Small intestine (tissue), 16 donors: ENCODE measurements around the gene HNRNPM. TPM values are rescaled to one million over a fixed set of nuclear protein-coding genes. Genes with fewer than 3 reads are reported as not detected.

Experiments
- DNase-seq, 2 donors: peaks; one replicate each; pipeline versions ENCODE4 v3.0.0 to v3.0.0-alpha.2; 2013
- FAIRE-seq: peaks from 2 replicates; lab custom pipeline; 2012; peaks lifted over from hg19 to GRCh38; lab: Jason Lieb, UNC
- H3K27ac ChIP-seq, 3 donors: one replicate each; pipeline ENCODE4 v1.5.1; 2013; ENCODE audit warnings: low read length in 2 of 3, mild to moderate bottlenecking in 2 of 3, control low read depth in 1 of 3, inconsistent platforms in 1 of 3, low read depth in 1 of 3, moderate library complexity in 1 of 3
- H3K27me3 ChIP-seq, 3 donors: one replicate each; pipeline ENCODE4 v1.6.1; 2013; ENCODE audit warnings: low read length in 3 of 3, inconsistent platforms in 1 of 3; ENCODE audit not compliant: control insufficient read depth in 3 of 3, insufficient read depth in 3 of 3
- H3K36me3 ChIP-seq, 3 donors: one replicate each; pipeline ENCODE4 v1.6.1; 2013; ENCODE audit warnings: low read length in 3 of 3, inconsistent platforms in 1 of 3, low read depth in 1 of 3, mild to moderate bottlenecking in 1 of 3, moderate library complexity in 1 of 3; ENCODE audit not compliant: control insufficient read depth in 3 of 3, insufficient read depth in 2 of 3
- H3K4me1 ChIP-seq, 3 donors: one replicate each; pipeline ENCODE4 v1.6.1; 2013; ENCODE audit warnings: low read length in 2 of 3, inconsistent platforms in 1 of 3, low read depth in 1 of 3, mild to moderate bottlenecking in 1 of 3, moderate library complexity in 1 of 3; ENCODE audit not compliant: control insufficient read depth in 3 of 3, insufficient read depth in 2 of 3
- H3K4me3 ChIP-seq, 3 donors: one replicate each; pipeline ENCODE4 v1.5.1; 2013; ENCODE audit warnings: low read length in 3 of 3, control low read depth in 1 of 3, inconsistent platforms in 1 of 3, low read depth in 1 of 3, mild to moderate bottlenecking in 1 of 3, moderate library complexity in 1 of 3
- H3K9me3 ChIP-seq, 2 donors: one replicate each; pipeline ENCODE4 v1.6.1; 2013; ENCODE audit warnings: low read depth in 1 of 2, low read length in 1 of 2; ENCODE audit not compliant: control insufficient read depth in 2 of 2, insufficient read depth in 1 of 2
- WGBS, 3 donors: extraction: QIAGEN DNeasy Blood & Tissue Kit; methylation state at CpG; one replicate each; pipeline ENCODE4 v1.1.7; 2013; 5-methylcytosine and 5-hydroxymethylcytosine counted together
- long read RNA-seq, 10 donors: transcript quantifications; one replicate each; lab custom pipeline, GENCODE V29; 2026
- polyA plus RNA-seq, 4 donors: library from polyadenylated mRNA; stranded (reverse) in 3 of 4; unstranded in 1 of 4; fragments of 200-250 nt in 3 of 4; fragments of 120-200 nt in 1 of 4; gene quantifications; one replicate each; pipeline versions ENCODE4 v1.2.1 to v1.2.3, GENCODE V29; 2013
- donor health status: healthy with polysubstance abuse.
- donor health status: control.
- donor health status: control.
- donor health status: Bipolar disorder and iron deficiency.
- donor health status: healthy.

HNRNPM gene
- polyA plus RNA-seq = 100 to 1,000 TPM in 2 of 4 donors, 10 to 100 TPM in 2; 98.6 to 225 (median 156) TPM
- long read RNA-seq, donor 1 = 0 reads
- long read RNA-seq, donor 2, transcript HNRNPM-216 (1 exons, 1,809 nt) = major isoform, 13 of 27 reads
- long read RNA-seq, donor 2, partial matches to known transcripts = 0 of 27 reads
- long read RNA-seq, donor 2, other reads (novel, unspliced or antisense) = 14 of 27 reads
- long read RNA-seq, donor 3, transcript HNRNPM-216 (1 exons, 1,809 nt) = major isoform, 50 of 77 reads
- long read RNA-seq, donor 3, partial matches to known transcripts = 27 of 77 reads
- long read RNA-seq, donor 3, other reads (novel, unspliced or antisense) = 0 of 77 reads
- long read RNA-seq, donor 4, partial matches to known transcripts = 0 of 1 reads
- long read RNA-seq, donor 4, other reads (novel, unspliced or antisense) = 0 of 1 reads
- long read RNA-seq, donor 5, transcript HNRNPM-216 (1 exons, 1,809 nt) = major isoform, 35 of 55 reads
- long read RNA-seq, donor 5, partial matches to known transcripts = 20 of 55 reads
- long read RNA-seq, donor 5, other reads (novel, unspliced or antisense) = 0 of 55 reads
- long read RNA-seq, donor 6, transcript HNRNPM-216 (1 exons, 1,809 nt) = major isoform, 11 of 27 reads
- long read RNA-seq, donor 6, partial matches to known transcripts = 5 of 27 reads
- long read RNA-seq, donor 6, other reads (novel, unspliced or antisense) = 11 of 27 reads
- long read RNA-seq, donor 7, transcript HNRNPM-216 (1 exons, 1,809 nt) = major isoform, 50 of 110 reads
- long read RNA-seq, donor 7, partial matches to known transcripts = 39 of 110 reads
- long read RNA-seq, donor 7, other reads (novel, unspliced or antisense) = 21 of 110 reads
- long read RNA-seq, donor 8, partial matches to known transcripts = 0 of 2 reads
- long read RNA-seq, donor 8, other reads (novel, unspliced or antisense) = 0 of 2 reads
- long read RNA-seq, donor 9, transcript HNRNPM-216 (1 exons, 1,809 nt) = major isoform, 13 of 18 reads
- long read RNA-seq, donor 9, partial matches to known transcripts = 5 of 18 reads
- long read RNA-seq, donor 9, other reads (novel, unspliced or antisense) = 0 of 18 reads
- long read RNA-seq, donor 10, transcript HNRNPM-216 (1 exons, 1,809 nt) = major isoform, 35 of 84 reads
- long read RNA-seq, donor 10, partial matches to known transcripts = 29 of 84 reads
- long read RNA-seq, donor 10, other reads (novel, unspliced or antisense) = 20 of 84 reads

GRCh38 chr19:8444677-8445487 lies at the start of gene HNRNPM:
Gene HNRNPM, plus strand, starts transcription at chr19:8444975. Its CDS starts 24 bp downstream, at chr19:8444999.
- H3K36me3 ChIP-seq = peaks cover 0 to 19% (median 0%) of the 10 kb centered on the region in 3 donors
- peak within 1 kb of the TSS; percentile 85 to 98 (median 94) for H3K27ac ChIP-seq
- WGBS, 3 donors = 0 to 1% (median 0%) methylated on average over 77 to 93 of the region's 93 CpGs
- H3K9me3 ChIP-seq = no peaks in the 10 kb centered on the region
- peak within 1 kb of the TSS; percentile 76 to 99 (median 92) for H3K4me3 ChIP-seq
- DNase-seq (peak; percentile 98 to 100), FAIRE-seq (no peak)
- H3K4me1 ChIP-seq = peaks cover 0 to 22% (median 15%) of the 10 kb centered on the region in 3 donors
- H3K27me3 ChIP-seq = no peaks in the 10 kb centered on the region

- Histone ChIP-seq H3K36me3 (peaks cover 2 to 67% (median 3%) of the 10 kb centered on the region in 3 donors), H3K4me3 (no peak overlapping the region), H3K4me1 (peaks cover 2 to 12% (median 6%) of the 10 kb centered on the region in 3 donors), H3K9me3 (no peaks in the 10 kb centered on the region), H3K27me3 (no peaks in the 10 kb centered on the region), H3K27ac (peak overlapping the region in 1 of 3 donors; percentile 24)
- 88 to 92% (median 91%) methylated on average over 13 to 14 of the region's 14 CpGs for WGBS, 3 donors
- DNase-seq (no peak), FAIRE-seq (no peak)
Observed at GRCh38 chr19:8395621-8396082, 49.1 kb upstream of the HNRNPM start.

DNA sequence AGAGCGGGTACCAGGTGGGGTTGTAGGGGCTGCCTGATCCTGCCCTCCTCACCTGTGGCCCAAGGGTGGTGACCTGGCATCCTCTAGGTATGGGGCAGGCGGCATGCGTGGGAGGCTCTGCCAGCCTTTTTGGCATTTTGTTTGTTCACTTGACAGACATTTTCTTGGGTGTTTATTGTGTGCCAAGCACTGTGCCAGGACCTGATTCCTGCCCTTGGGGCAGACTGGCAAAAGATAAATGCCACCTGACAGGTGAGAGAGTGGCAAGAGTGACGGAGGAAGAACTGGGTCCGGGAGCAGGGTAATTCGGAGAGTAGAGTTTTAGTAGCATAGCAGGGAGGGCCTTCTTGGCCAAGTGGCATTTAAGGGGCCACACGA lies 48.6 kb upstream of the HNRNPM start:
- no peak for DNase-seq
- 89 to 92% (median 91%) methylated on average over 7 of the region's 7 CpGs for WGBS, 3 donors
- Histone ChIP-seq H3K27ac (no peak overlapping the region), H3K36me3 (peaks cover 2 to 69% (median 3%) of the 10 kb centered on the region in 3 donors), H3K4me1 (peaks cover 0 to 10% (median 4%) of the 10 kb centered on the region in 3 donors), H3K4me3 (no peak overlapping the region), H3K27me3 (no peaks in the 10 kb centered on the region), H3K9me3 (no peaks in the 10 kb centered on the region)
- FAIRE-seq = no peak

DNA sequence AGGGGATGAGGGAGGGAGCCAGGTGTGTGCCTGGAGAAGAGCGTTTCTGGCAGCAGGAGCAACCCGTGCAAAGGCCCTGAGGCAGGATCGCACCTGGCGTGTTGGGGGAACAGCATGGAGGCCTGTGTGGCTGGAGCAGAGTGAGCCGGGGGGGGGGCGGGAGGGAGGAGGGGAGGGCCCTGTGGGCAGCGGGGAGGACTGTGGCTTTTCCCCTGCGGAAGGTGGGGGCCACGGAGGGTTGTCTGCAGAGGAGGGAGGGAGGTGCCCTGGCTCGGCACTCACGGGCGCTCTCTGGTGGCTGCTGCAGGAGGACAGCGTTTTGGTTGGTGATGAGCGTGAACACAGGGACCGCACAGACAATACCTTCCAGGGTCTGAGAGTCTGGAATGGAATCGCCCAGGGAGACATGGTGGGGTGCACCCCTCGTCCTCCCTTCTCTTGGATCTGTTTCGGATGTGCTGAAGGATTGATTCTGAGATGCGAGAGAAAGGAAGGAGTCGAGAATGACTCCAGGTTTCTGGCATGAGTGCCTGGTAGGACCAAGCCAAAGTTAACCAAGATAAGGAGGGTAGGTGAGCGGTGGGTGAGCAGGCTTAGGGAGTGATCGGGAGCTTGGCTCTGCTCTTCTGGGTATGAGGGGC lies 48.1 kb upstream of the HNRNPM start:
- WGBS, 3 donors = 55 to 60% (median 57%) methylated on average over 19 to 22 of the region's 22 CpGs
- no peak overlapping the region for H3K4me3 ChIP-seq
- no peaks in the 10 kb centered on the region for H3K27me3 ChIP-seq
- FAIRE-seq (no peak), DNase-seq (peak; percentile 48 to 52)
- peaks cover 0 to 6% (median 2%) of the 10 kb centered on the region in 3 donors for H3K4me1 ChIP-seq
- no peaks in the 10 kb centered on the region for H3K9me3 ChIP-seq
- H3K27ac ChIP-seq = no peak overlapping the region
- peaks cover 2 to 70% (median 3%) of the 10 kb centered on the region in 3 donors for H3K36me3 ChIP-seq

DNA sequence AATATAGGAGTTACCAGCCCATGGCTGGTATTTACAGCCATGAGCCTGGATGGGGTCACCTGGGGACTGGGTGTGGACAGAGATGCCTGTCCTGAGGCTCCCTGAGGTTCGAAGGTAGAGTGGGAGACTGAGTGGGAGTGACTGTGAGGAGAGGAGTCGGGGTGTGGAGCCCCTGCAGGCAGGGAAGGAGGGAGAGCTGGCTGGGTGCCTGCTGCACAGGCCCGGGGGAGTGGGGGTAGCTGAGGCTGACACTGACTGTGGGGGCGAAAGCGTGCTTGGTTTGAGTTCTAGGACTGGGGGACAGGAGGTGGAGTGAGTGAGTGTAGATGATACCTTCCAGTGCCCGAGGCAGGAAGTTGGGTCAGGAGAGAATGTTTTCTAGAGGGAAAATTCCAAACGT lies 47.5 kb upstream of the HNRNPM start:
- WGBS, 3 donors = 56 to 64% (median 60%) methylated on average over 7 of the region's 7 CpGs
- Histone ChIP-seq H3K27me3 (no peaks in the 10 kb centered on the region), H3K27ac (no peak overlapping the region), H3K4me3 (no peak overlapping the region), H3K4me1 (peaks cover 0 to 3% (median 0%) of the 10 kb centered on the region in 3 donors), H3K9me3 (no peaks in the 10 kb centered on the region), H3K36me3 (peaks cover 2 to 76% (median 3%) of the 10 kb centered on the region in 3 donors)
- DNase-seq (no peak), FAIRE-seq (no peak)

DNA sequence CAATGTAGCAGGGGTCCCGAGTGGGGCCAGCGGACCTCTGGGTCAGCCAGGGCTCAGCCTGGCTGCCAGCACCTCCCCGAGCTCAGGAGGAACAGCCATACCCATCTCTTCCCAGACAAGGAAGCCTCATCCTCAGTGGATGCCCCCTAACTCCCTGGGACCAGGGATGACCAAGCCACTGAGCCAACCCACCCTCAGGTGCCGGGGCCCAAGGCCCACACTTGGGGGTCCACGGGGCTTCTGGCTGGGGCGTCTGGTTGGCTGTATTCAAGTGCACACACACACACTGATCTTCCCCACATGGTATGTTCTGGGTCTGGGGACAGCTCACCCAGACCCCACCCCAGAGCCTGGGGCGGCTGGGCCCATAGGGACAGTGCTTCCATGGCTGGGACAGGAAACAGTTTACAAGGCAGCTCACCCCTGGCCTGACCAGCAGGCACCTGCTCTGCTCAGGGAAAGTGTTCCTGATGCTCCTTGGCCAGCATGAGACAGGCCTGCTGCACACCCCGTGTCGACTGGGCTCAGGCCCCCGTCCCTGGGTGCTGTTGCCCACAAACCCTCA lies 46.9 kb upstream of the HNRNPM start:
- Histone ChIP-seq H3K9me3 (no peaks in the 10 kb centered on the region), H3K36me3 (peaks cover 2 to 80% (median 3%) of the 10 kb centered on the region in 3 donors), H3K4me1 (peaks cover 0 to 3% (median 0%) of the 10 kb centered on the region in 3 donors), H3K4me3 (no peak overlapping the region), H3K27me3 (no peaks in the 10 kb centered on the region), H3K27ac (no peak overlapping the region)
- DNase-seq (no peak), FAIRE-seq (no peak)
- 83 to 85% (median 84%) methylated on average over 10 of the region's 10 CpGs for whole genome bisulfite sequencing, 3 donors

DNA sequence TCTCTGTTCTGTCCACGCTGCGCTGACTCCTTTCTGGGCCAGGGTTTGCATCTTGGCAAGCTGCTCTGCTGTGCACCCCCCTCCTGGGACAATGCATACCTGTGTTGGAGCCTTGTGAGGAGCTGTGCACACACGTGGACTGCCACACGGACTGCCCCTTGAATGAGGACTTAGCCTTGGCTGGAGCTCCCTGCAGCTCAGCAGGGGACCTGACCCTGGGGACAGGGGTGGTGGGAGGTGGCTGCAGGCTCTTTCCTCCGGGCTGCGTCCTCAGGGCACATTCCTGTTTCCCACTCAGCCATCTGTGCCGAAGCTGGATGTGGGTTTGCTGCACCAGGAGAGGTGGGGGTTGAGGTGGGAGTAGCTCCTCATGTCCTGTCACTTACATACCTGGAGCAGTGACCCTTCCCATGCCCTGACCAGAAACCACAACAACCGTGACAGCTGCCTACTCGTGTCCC lies 46.4 kb upstream of the HNRNPM start:
- WGBS, 3 donors = 60 to 70% (median 69%) methylated on average over 9 of the region's 9 CpGs

More for the DNA sequence above, 46.4 kb upstream of the HNRNPM start:
- Histone ChIP-seq H3K9me3 (no peaks in the 10 kb centered on the region), H3K4me1 (peaks cover 0 to 3% (median 0%) of the 10 kb centered on the region in 3 donors), H3K4me3 (no peak overlapping the region), H3K27ac (no peak overlapping the region), H3K27me3 (no peaks in the 10 kb centered on the region), H3K36me3 (peaks cover 3 to 80% (median 6%) of the 10 kb centered on the region in 3 donors)
- DNase-seq (no peak), FAIRE-seq (no peak)
